ENCODE results near the gene SEMA3A. TPM values are rescaled to one million over a fixed set of nuclear protein-coding genes. Genes with fewer than 3 reads are reported as not detected.

The SEMA3A gene
- total and polyA plus RNA-seq, 2 of the 13 experiments (the other 11 are each of a cell fraction or from before 2014, with no cell fraction given): 0.29 to 1.2 TPM

DNA sequence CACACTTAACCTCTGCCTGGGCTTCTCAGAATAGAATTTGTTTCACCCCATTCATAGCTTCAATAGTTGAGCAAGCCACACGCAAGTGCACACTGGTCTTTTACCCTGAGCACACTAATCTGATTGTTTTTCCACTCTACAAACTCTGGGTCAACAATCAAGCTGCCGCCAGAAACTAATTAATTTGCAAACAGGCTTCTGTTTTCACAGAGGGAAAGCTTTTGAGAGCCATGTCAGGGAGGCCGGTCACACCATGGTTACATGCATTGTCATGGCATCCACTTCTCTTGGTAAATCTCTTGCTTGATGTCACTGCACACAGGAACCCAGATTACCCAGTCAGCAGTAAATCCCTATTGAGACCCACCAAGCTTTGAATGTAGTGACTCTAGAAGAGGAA, 154.2 kb downstream of the SEMA3A start (continued):
- TF ChIP-seq, protein P1, sequence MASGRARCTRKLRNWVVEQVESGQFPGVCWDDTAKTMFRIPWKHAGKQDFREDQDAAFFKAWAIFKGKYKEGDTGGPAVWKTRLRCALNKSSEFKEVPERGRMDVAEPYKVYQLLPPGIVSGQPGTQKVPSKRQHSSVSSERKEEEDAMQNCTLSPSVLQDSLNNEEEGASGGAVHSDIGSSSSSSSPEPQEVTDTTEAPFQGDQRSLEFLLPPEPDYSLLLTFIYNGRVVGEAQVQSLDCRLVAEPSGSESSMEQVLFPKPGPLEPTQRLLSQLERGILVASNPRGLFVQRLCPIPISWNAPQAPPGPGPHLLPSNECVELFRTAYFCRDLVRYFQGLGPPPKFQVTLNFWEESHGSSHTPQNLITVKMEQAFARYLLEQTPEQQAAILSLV (CRISPR knock-in tag; IDR thresholded peaks at IDR 0.05; ENCODE audit: borderline replicate concordance): no peak
- TF ChIP-seq ZNF558 (CRISPR knock-in tag; IDR thresholded peaks at IDR 0.05; ENCODE audit: borderline replicate concordance): no peak
- TF ChIP-seq ZBTB21 (CRISPR knock-in tag; IDR thresholded peaks at IDR 0.05): no peak
- no peak for TF ChIP-seq BRD4 (CRISPR knock-in tag; IDR thresholded peaks at IDR 0.05)
- TF ChIP-seq, protein P2, sequence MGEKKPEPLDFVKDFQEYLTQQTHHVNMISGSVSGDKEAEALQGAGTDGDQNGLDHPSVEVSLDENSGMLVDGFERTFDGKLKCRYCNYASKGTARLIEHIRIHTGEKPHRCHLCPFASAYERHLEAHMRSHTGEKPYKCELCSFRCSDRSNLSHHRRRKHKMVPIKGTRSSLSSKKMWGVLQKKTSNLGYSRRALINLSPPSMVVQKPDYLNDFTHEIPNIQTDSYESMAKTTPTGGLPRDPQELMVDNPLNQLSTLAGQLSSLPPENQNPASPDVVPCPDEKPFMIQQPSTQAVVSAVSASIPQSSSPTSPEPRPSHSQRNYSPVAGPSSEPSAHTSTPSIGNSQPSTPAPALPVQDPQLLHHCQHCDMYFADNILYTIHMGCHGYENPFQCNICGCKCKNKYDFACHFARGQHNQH (CRISPR knock-in tag; IDR thresholded peaks at IDR 0.05): no peak
- no peak for TF ChIP-seq HIVEP1 (CRISPR knock-in tag; IDR thresholded peaks at IDR 0.05)
- TF ChIP-seq ZFP62 (CRISPR knock-in tag; IDR thresholded peaks at IDR 0.05): no peak
- TF ChIP-seq ZNF281 (CRISPR knock-in tag; IDR thresholded peaks at IDR 0.05; ENCODE audit: borderline replicate concordance): no peak
- TF ChIP-seq ZSCAN9 (CRISPR knock-in tag; IDR thresholded peaks at IDR 0.05; ENCODE audit: borderline replicate concordance): no peak
- no peak for TF ChIP-seq RAD21 (CRISPR knock-in tag; IDR thresholded peaks at IDR 0.05)
- no peak for TF ChIP-seq ZFAT (CRISPR knock-in tag; conservative IDR thresholded peaks at IDR 0.05)
- TF ChIP-seq PLRG1 (conservative IDR thresholded peaks at IDR 0.05): no peak
- TF ChIP-seq THAP9 (CRISPR knock-in tag; IDR thresholded peaks at IDR 0.05; ENCODE audit: borderline replicate concordance): no peak
- TF ChIP-seq, protein P3, sequence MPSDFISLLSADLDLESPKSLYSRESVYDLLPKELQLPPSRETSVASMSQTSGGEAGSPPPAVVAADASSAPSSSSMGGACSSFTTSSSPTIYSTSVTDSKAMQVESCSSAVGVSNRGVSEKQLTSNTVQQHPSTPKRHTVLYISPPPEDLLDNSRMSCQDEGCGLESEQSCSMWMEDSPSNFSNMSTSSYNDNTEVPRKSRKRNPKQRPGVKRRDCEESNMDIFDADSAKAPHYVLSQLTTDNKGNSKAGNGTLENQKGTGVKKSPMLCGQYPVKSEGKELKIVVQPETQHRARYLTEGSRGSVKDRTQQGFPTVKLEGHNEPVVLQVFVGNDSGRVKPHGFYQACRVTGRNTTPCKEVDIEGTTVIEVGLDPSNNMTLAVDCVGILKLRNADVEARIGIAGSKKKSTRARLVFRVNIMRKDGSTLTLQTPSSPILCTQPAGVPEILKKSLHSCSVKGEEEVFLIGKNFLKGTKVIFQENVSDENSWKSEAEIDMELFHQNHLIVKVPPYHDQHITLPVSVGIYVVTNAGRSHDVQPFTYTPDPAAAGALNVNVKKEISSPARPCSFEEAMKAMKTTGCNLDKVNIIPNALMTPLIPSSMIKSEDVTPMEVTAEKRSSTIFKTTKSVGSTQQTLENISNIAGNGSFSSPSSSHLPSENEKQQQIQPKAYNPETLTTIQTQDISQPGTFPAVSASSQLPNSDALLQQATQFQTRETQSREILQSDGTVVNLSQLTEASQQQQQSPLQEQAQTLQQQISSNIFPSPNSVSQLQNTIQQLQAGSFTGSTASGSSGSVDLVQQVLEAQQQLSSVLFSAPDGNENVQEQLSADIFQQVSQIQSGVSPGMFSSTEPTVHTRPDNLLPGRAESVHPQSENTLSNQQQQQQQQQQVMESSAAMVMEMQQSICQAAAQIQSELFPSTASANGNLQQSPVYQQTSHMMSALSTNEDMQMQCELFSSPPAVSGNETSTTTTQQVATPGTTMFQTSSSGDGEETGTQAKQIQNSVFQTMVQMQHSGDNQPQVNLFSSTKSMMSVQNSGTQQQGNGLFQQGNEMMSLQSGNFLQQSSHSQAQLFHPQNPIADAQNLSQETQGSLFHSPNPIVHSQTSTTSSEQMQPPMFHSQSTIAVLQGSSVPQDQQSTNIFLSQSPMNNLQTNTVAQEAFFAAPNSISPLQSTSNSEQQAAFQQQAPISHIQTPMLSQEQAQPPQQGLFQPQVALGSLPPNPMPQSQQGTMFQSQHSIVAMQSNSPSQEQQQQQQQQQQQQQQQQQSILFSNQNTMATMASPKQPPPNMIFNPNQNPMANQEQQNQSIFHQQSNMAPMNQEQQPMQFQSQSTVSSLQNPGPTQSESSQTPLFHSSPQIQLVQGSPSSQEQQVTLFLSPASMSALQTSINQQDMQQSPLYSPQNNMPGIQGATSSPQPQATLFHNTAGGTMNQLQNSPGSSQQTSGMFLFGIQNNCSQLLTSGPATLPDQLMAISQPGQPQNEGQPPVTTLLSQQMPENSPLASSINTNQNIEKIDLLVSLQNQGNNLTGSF (CRISPR knock-in tag; IDR thresholded peaks at IDR 0.05): no peak
- TF ChIP-seq IKZF1 (IDR thresholded peaks at IDR 0.05): no peak
- TF ChIP-seq CREBL2 (CRISPR knock-in tag; IDR thresholded peaks at IDR 0.05; ENCODE audit: borderline replicate concordance): no peak
- TF ChIP-seq BRCA1 (CRISPR knock-in tag; IDR thresholded peaks at IDR 0.05): no peak
- TF ChIP-seq ATAD3A (CRISPR knock-in tag; IDR thresholded peaks at IDR 0.05): no peak
- no peak for TF ChIP-seq MAFG (CRISPR knock-in tag; IDR thresholded peaks at IDR 0.05)
